Lung (tissue), 12 donors: ENCODE data around the gene VRTN. TPM values are rescaled to one million over a fixed set of nuclear protein-coding genes. Genes with fewer than 3 reads are reported as not detected.

Experiments used
- ATAC-seq: fragments of 200-7000 bp; cut with Tn5 transposase; one replicate; pipeline ENCODE4 v1.9.1; 2020; ENCODE audit warnings: moderate number of reproducible peaks; ENCODE audit not compliant: insufficient read depth, low FRiP score
- DNase-seq, 3 donors: peaks; one replicate each; pipeline ENCODE4 v3.0.0-alpha.2; 2013 to 2017
- H3K27ac ChIP-seq, 2 donors: one replicate each; pipeline ENCODE4 v1.5.1; 2013; ENCODE audit warnings: mild to moderate bottlenecking in 2 of 2, moderate library complexity in 2 of 2, control low read depth in 1 of 2, inconsistent platforms in 1 of 2, low read depth in 1 of 2, low read length in 1 of 2
- H3K27me3 ChIP-seq, 3 donors: one replicate each; pipeline ENCODE4 v1.5.1; 2013; ENCODE audit warnings: low read length in 2 of 3; ENCODE audit not compliant: control insufficient read depth in 3 of 3, insufficient read depth in 3 of 3
- H3K36me3 ChIP-seq, 4 donors: one replicate each; pipeline ENCODE4 v1.5.1; 2013; ENCODE audit warnings: low read length in 4 of 4, mild to moderate bottlenecking in 1 of 4, moderate library complexity in 1 of 4; ENCODE audit not compliant: control insufficient read depth in 4 of 4, insufficient read depth in 4 of 4
- H3K4me1 ChIP-seq, 5 donors: one replicate each; pipeline ENCODE4 v1.5.1; 2013; ENCODE audit warnings: low read length in 5 of 5, mild to moderate bottlenecking in 2 of 5, moderate library complexity in 1 of 5; ENCODE audit not compliant: control insufficient read depth in 5 of 5, insufficient read depth in 5 of 5
- H3K4me3 ChIP-seq: one replicate; pipeline ENCODE4 v1.5.1; 2013; ENCODE audit warnings: mild to moderate bottlenecking, control low read depth, moderate library complexity
- H3K9ac ChIP-seq, 2 donors: one replicate each; pipeline ENCODE4 v1.5.1; 2013; ENCODE audit warnings: low read length in 2 of 2, control low read depth in 1 of 2; ENCODE audit not compliant: insufficient read depth in 1 of 2
- H3K9me3 ChIP-seq, 4 donors: one replicate each; pipeline ENCODE4 v1.5.1; 2013; ENCODE audit warnings: low read length in 3 of 4, mild to moderate bottlenecking in 1 of 4, moderate library complexity in 1 of 4; ENCODE audit not compliant: control insufficient read depth in 4 of 4, insufficient read depth in 3 of 4
- CTCF ChIP-seq: IDR thresholded peaks from 2 replicates; pipeline ENCODE4 v1.5.1; 2012; ENCODE audit warnings: mild to moderate bottlenecking; ENCODE audit errors: control extremely low read depth, extremely low read depth
- WGBS, 2 donors: extraction: QIAGEN DNeasy Blood & Tissue Kit; methylation state at CpG; one replicate each; pipeline ENCODE4 v1.1.7; 2013; 5-methylcytosine and 5-hydroxymethylcytosine counted together
- polyA plus RNA-seq, 2 donors: library from polyadenylated mRNA; stranded (reverse); fragments of 200-250 nt; gene quantifications; one replicate each; pipeline ENCODE4 v1.2.1, GENCODE V29; 2013
- total RNA-seq, 2 donors: library from RNA; depleted of rRNA in 1 of 2; stranded (reverse); fragments of >200 nt in 1 of 2; gene quantifications; one replicate each; pipeline ENCODE4 v1.2.1, GENCODE V29; 2014 to 2021
- donor health status: control.
- donor health status: control.
- donor health status: Bipolar disorder and iron deficiency.
- donor health status: healthy.
- donor health status: DM: yes; HTN: yes; CAD: no.

Gene VRTN
- total and polyA plus RNA-seq, 4 donors, result 0.06 TPM; not detected in 3

GRCh38 chr14:74348735-74349463 is 628 bp downstream of the VRTN start:
- no peaks in the 10 kb centered on the region for H3K36me3 ChIP-seq
- H3K4me3 ChIP-seq, result no peak overlapping the region
- no peaks in the 10 kb centered on the region for H3K4me1 ChIP-seq
- no peak overlapping the region for H3K9ac ChIP-seq
- H3K27ac ChIP-seq, result no peak overlapping the region
- DNase-seq (no peak), ATAC-seq (no peak)
- TF ChIP-seq CTCF, result no peak
- no peaks in the 10 kb centered on the region for H3K9me3 ChIP-seq
- peaks cover 0 to 7% (median 3%) of the 10 kb centered on the region in 3 donors for H3K27me3 ChIP-seq
- 63% methylated on average over 17 of the region's 17 CpGs for WGBS, 2 donors

DNA sequence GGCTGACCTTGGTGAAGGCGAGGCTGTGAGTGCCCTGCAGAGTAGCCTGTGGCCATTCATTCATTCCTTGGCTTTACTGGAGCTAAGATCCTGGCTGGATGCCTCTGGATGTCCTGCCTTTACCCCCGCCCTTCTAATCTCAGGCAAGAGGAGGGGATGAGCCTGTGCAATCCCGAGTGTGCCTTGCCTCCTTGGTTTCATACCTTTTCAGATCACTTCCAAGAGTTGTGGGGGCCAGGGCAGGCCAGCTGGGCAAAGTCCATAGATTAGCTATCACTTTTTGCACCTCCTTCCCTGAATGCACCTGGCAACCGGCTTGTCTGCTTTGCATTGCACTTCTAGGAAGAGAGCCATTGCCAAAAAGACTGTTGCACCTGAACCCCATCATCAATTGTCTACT is 1.5 kb downstream of the VRTN start:
- H3K27ac ChIP-seq, result no peak overlapping the region
- no peaks in the 10 kb centered on the region for H3K4me1 ChIP-seq
- no peaks in the 10 kb centered on the region for H3K36me3 ChIP-seq
- TF ChIP-seq CTCF, result no peak
- WGBS, 2 donors, result 62 to 77% methylated on average over 4 of the region's 4 CpGs
- no peak for DNase-seq
- no peaks in the 10 kb centered on the region for H3K9me3 ChIP-seq
- ATAC-seq, result no peak
- H3K27me3 ChIP-seq, result peaks cover 0 to 7% (median 3%) of the 10 kb centered on the region in 3 donors
- H3K4me3 ChIP-seq, result no peak overlapping the region
- H3K9ac ChIP-seq, result no peak overlapping the region

GRCh38 chr14:74350211-74350927 is 2.1 kb downstream of the VRTN start:
- Histone ChIP-seq H3K27ac (no peak overlapping the region), H3K4me1 (no peaks in the 10 kb centered on the region), H3K27me3 (peaks cover 0 to 7% (median 3%) of the 10 kb centered on the region in 3 donors), H3K9ac (no peak overlapping the region), H3K4me3 (no peak overlapping the region), H3K36me3 (no peaks in the 10 kb centered on the region), H3K9me3 (no peaks in the 10 kb centered on the region)
- DNase-seq (no peak), ATAC-seq (no peak)
- no peak for TF ChIP-seq CTCF
- WGBS, 2 donors, result 54 to 60% methylated on average over 11 of the region's 11 CpGs
